ENCODE results near the gene MACC1. TPM values are rescaled to one million over a fixed set of nuclear protein-coding genes. Genes with fewer than 3 reads are reported as not detected.

The MACC1 gene
- total and polyA plus RNA-seq, 9 of the 15 experiments (the other 6 are each of a cell fraction or from before 2014, with no cell fraction given), result 5.9 to 30.2 (median 10.4) TPM

DNA sequence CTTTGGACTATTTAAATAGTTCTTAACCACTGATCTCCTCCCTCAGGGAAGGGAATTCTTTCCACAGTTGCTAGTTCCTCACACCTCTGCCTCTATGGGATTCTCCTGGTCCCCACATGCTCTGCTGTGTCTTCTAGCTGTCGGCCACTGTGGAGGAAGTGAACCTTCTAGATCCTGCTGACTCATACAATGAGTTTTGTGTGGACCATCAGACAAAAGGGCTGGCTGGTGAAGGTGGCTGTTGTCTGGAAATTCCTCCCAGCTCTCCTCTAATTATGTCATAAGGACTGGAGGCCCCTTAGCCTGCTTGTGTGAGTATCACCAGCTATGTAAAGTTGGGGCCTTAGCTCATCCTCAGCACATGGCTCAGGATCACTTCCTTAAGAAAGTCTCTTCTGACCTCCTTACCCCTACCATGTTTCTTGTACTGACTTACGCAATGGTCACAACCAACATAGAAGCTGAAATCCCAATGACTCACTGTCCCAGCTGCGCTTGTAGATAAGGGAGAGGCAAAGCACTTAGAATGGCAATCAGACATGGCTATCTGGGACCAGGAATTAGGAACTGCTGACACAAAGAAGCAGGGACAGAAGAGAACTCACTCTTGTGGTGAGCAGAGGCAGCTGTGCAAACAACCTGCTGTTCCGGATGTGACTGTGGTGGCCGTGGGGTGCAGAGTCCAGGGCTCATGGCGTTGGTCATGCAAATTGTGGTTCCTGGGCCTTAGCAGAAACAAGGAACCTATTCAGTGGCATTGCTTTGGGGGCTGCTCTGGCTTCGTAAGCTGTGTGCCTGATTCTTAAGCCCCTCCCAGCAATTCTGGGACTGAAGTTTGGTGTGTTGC, 2.5 kb upstream of the MACC1 start (continued):
- TF ChIP-seq HINFP (tag; conservative IDR thresholded peaks at IDR 0.05; ENCODE audit: low read depth), result peak; percentile 11
- TF ChIP-seq MYBL2 (IDR thresholded peaks at IDR 0.05; ENCODE audit: low read depth), result peak; percentile 51; the same call in 1 of the 2 replicates
- TF ChIP-seq MYBL2 (CRISPR knock-in tag; IDR thresholded peaks at IDR 0.05; ENCODE audit: borderline replicate concordance), result no peak
- peak; percentile 98; the same call in 1 of the 2 replicates for TF ChIP-seq EZH2 (IDR thresholded peaks at IDR 0.05; ENCODE audit: borderline replicate concordance, low read depth, low read length)
- peak; percentile 52; the same call in 1 of the 2 replicates for TF ChIP-seq GTF2E2 (tag; IDR thresholded peaks at IDR 0.05)
- no peak for TF ChIP-seq ZBTB49 (CRISPR knock-in tag; IDR thresholded peaks at IDR 0.05; ENCODE audit: borderline replicate concordance)
- TF ChIP-seq, protein P1, sequence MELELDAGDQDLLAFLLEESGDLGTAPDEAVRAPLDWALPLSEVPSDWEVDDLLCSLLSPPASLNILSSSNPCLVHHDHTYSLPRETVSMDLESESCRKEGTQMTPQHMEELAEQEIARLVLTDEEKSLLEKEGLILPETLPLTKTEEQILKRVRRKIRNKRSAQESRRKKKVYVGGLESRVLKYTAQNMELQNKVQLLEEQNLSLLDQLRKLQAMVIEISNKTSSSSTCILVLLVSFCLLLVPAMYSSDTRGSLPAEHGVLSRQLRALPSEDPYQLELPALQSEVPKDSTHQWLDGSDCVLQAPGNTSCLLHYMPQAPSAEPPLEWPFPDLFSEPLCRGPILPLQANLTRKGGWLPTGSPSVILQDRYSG (tag; conservative IDR thresholded peaks at IDR 0.05; ENCODE audit: low read depth), result peak; percentile 89
- TF ChIP-seq ZNF354B (CRISPR knock-in tag; IDR thresholded peaks at IDR 0.05), result peak; percentile 53
- no peak for TF ChIP-seq RFX7 (CRISPR knock-in tag; IDR thresholded peaks at IDR 0.05)
- peak; percentile 69 for TF ChIP-seq RBFOX2 (IDR thresholded peaks at IDR 0.05; ENCODE audit: low read depth, low read length)
- TF ChIP-seq EP400 (IDR thresholded peaks at IDR 0.05), result peak; percentile 96
- TF ChIP-seq HES1 (IDR thresholded peaks at IDR 0.05; ENCODE audit: low read depth), result peak; percentile 99
- TF ChIP-seq, protein P2, sequence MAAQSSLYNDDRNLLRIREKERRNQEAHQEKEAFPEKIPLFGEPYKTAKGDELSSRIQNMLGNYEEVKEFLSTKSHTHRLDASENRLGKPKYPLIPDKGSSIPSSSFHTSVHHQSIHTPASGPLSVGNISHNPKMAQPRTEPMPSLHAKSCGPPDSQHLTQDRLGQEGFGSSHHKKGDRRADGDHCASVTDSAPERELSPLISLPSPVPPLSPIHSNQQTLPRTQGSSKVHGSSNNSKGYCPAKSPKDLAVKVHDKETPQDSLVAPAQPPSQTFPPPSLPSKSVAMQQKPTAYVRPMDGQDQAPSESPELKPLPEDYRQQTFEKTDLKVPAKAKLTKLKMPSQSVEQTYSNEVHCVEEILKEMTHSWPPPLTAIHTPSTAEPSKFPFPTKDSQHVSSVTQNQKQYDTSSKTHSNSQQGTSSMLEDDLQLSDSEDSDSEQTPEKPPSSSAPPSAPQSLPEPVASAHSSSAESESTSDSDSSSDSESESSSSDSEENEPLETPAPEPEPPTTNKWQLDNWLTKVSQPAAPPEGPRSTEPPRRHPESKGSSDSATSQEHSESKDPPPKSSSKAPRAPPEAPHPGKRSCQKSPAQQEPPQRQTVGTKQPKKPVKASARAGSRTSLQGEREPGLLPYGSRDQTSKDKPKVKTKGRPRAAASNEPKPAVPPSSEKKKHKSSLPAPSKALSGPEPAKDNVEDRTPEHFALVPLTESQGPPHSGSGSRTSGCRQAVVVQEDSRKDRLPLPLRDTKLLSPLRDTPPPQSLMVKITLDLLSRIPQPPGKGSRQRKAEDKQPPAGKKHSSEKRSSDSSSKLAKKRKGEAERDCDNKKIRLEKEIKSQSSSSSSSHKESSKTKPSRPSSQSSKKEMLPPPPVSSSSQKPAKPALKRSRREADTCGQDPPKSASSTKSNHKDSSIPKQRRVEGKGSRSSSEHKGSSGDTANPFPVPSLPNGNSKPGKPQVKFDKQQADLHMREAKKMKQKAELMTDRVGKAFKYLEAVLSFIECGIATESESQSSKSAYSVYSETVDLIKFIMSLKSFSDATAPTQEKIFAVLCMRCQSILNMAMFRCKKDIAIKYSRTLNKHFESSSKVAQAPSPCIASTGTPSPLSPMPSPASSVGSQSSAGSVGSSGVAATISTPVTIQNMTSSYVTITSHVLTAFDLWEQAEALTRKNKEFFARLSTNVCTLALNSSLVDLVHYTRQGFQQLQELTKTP (IDR thresholded peaks at IDR 0.05; ENCODE audit: low read depth in 1 of 2, partially characterized antibody in 2 of 2), result peak; percentile 77 to 99
- TF ChIP-seq KDM5B (IDR thresholded peaks at IDR 0.05; ENCODE audit: insufficient replicate concordance, low read depth, low read length), result peak; percentile 56
- TF ChIP-seq U2AF2 (optimal IDR thresholded peaks at IDR 0.05; ENCODE audit: low read depth, low read length), result no peak
